Uterus (tissue), 4 donors: ENCODE results near the gene ALDH4A1. TPM values are rescaled to one million over a fixed set of nuclear protein-coding genes. Genes with fewer than 3 reads are reported as not detected.

Experiments used
- DNase-seq, 2 donors: peaks; one replicate each; pipeline ENCODE4 v3.0.0-alpha.2; 2019 to 2020
- H3K27ac ChIP-seq, 2 donors: fragments of 200-600 bp; sonication (generic); 1 replicate in 1 of 2; 2 replicates in 1 of 2; pipeline ENCODE4 v1.5.1; 2016 to 2018
- H3K27me3 ChIP-seq, 2 donors: fragments of 200-600 bp; sonication (generic); one replicate each; pipeline ENCODE4 v1.5.1; 2018 to 2019; ENCODE audit warnings: control low read depth in 1 of 2
- H3K36me3 ChIP-seq, 2 donors: fragments of 200-600 bp; sonication (generic); one replicate each; pipeline ENCODE4 v1.5.1; 2019; ENCODE audit warnings: control low read depth in 1 of 2
- H3K4me1 ChIP-seq, 2 donors: fragments of 200-600 bp; sonication (generic); one replicate each; pipeline ENCODE4 v1.5.1; 2018 to 2019; ENCODE audit warnings: control low read depth in 1 of 2
- H3K4me3 ChIP-seq, 2 donors: fragments of 200-600 bp; sonication (generic); 1 replicate in 1 of 2; 2 replicates in 1 of 2; pipeline ENCODE4 v1.5.1; 2018 to 2019; ENCODE audit warnings: mild to moderate bottlenecking in 1 of 2
- H3K9me3 ChIP-seq, 2 donors: fragments of 200-600 bp; sonication (generic); one replicate each; pipeline ENCODE4 v1.5.1; 2019; ENCODE audit warnings: control low read depth in 1 of 2
- CTCF ChIP-seq, 4 experiments: fragments of 200-600 bp in 2 of 4; fragments of 450-650 bp in 2 of 4; sonication (generic) in 2 of 4; IDR thresholded peaks; one replicate each; pipeline ENCODE4 v1.5.1; 2016 to 2019; ENCODE audit warnings: antibody characterized with exemption in 4 of 4, mild to moderate bottlenecking in 2 of 4, moderate library complexity in 1 of 4
- POLR2A ChIP-seq, 2 donors: fragments of 450-650 bp; IDR thresholded peaks; one replicate each; pipeline ENCODE4 v1.6.1; 2016; ENCODE audit warnings: antibody characterized with exemption in 2 of 2, mild to moderate bottlenecking in 1 of 2, moderate library complexity in 1 of 2
- intact Hi-C: fragments of 100-400 bp; cut with DNase I; formaldehyde crosslinking; loops from one replicate; pipeline ENCODE4 v1.15.1; 2023; ENCODE audit warnings: low total_unique reads
- total RNA-seq, 4 donors: library from RNA; depleted of rRNA in 3 of 4; stranded (reverse); fragments of >200 nt in 3 of 4; gene quantifications; one replicate each; pipeline versions ENCODE4 v1.1.0 to v1.2.4, GENCODE V29; 2014 to 2023
- donor health status: DM: yes; HTN: yes; CAD: no.

Gene ALDH4A1
- total RNA-seq, 4 donors from 2014 or later: 2.6 to 18.5 (median 10.3) TPM

- H3K4me3 ChIP-seq: no peak overlapping the region
- peak; percentile 64 to 70 for DNase-seq
- no peaks in the 10 kb centered on the region for H3K36me3 ChIP-seq
- no peaks in the 10 kb centered on the region for H3K27me3 ChIP-seq
- H3K27ac ChIP-seq: peak overlapping the region; percentile 78 to 80
- H3K9me3 ChIP-seq: no peaks in the 10 kb centered on the region
- TF ChIP-seq CTCF (IDR thresholded peaks at IDR 0.05) (peak; percentile 84 to 87 (median 84)), POLR2A (IDR thresholded peaks at IDR 0.05) (no peak)
- no peaks in the 10 kb centered on the region for H3K4me1 ChIP-seq
- intact Hi-C loops: no loop called here
These were observed 4.9 kb upstream of the ALDH4A1 start for GRCh38 chr1:18907021-18907916.

DNA sequence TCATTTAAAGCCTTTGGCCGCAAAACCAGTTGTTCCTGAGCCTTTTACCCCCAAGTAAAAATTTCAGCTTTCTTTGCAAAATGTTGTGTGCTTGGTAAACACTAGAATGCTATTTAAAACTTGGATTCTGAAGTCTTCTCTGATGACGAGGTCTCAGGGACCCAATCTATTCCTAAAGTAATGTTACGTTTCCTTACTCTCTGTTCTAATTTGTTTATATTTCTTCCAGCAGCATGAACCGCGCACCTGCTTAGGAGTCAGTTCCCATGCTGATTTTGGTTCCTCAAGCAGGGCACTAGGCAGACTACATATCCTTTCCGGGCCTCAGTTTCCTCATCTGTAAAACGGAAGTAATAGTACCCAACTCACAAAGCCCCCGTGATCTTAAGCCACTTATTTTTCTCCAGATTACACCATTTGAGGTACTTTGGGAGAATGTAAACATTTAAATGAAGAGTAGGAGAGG is 969 bp upstream of the ALDH4A1 start:
- peak overlapping the region; percentile 90 to 93 for H3K27ac ChIP-seq
- DNase-seq: no peak
- H3K36me3 ChIP-seq: no peaks in the 10 kb centered on the region
- no peaks in the 10 kb centered on the region for H3K9me3 ChIP-seq
- peak overlapping the region; percentile 56 to 73 for H3K4me3 ChIP-seq
- H3K27me3 ChIP-seq: no peaks in the 10 kb centered on the region
- intact Hi-C loops: no loop called here
- TF ChIP-seq CTCF (IDR thresholded peaks at IDR 0.05): no peak
- no peaks in the 10 kb centered on the region for H3K4me1 ChIP-seq

DNA sequence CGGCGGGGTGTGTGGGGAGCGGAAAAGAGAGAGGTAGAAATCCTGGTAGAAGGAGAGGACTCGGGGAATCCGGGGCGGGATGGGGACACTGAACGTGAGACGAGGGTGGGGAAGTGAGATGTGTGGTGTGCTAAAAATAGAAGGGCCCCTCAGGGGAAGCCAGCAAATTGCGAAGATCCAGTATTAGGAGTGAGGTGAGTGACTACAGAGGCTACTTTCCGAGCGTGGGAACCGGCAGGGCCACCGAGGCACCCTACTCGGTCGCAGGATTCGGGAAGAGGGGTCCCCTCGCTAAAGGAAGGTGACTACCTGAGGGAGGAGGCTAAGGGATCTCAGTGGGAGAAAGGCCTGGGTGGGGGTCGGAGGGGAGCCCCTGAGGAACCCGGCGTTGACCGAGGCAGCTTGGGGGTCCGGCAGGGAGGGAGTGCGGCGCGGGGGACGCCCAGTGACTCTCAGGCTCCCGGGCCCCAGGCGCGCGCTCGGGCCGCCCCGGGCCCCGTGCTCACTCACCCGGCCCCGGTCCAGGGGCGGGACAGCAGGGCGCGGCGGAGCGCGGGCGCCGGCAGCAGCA is 318 bp downstream of the ALDH4A1 start:
- no peaks in the 10 kb centered on the region for H3K4me1 ChIP-seq
- no peaks in the 10 kb centered on the region for H3K9me3 ChIP-seq
- no peaks in the 10 kb centered on the region for H3K27me3 ChIP-seq
- no peaks in the 10 kb centered on the region for H3K36me3 ChIP-seq
- intact Hi-C loops: no loop called here
- H3K4me3 ChIP-seq: peak overlapping the region; percentile 56 to 73
- peak; percentile 15 to 44 for TF ChIP-seq POLR2A (IDR thresholded peaks at IDR 0.05)
- TF ChIP-seq CTCF (IDR thresholded peaks at IDR 0.05): no peak
- DNase-seq: peak in 1 of 2 donors; percentile 34
- H3K27ac ChIP-seq: peak overlapping the region; percentile 90 to 93

DNA sequence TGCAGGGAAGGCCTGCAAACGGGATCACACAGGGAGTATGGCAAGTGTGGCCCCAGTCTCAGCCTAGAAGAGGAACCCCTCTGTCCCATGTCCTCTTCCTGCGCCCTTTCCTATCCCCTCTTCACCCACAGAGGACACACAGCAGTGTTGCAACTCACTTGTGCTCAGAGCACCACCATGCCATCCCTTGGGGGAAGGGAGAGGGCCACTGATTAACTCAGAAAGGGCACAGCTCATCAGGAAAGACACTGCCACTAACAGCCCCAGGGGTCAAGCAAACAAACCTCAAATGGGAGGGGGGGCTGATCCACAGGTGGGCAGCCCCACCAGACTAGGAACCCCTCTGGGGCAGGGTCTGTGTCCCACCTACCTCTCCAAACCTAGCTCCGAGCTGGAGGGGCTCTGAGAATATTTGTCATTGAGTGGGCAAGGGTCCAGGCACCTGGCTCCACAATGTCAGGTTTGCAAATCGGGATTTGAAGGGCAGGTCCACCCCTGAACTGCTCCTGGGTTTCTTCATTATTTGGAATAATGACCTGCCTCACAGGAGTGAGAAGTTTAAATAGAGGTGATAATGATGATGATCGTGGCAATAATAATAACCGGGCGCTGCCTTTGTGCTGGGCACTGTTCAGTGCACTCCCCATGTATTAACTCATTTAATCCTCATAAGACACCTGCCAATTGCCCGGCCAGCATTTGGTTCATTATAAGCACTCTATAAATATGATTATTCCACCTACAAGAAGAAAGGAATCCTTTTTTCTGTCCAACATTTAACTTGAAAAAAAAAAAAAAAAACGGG is 1.0 kb downstream of the ALDH4A1 start:
- peak overlapping the region in 1 of 2 donors; percentile 90 for H3K27ac ChIP-seq
- intact Hi-C loops: no loop called here
- TF ChIP-seq CTCF (IDR thresholded peaks at IDR 0.05) (no peak), POLR2A (IDR thresholded peaks at IDR 0.05) (no peak)
- H3K27me3 ChIP-seq: no peaks in the 10 kb centered on the region
- no peaks in the 10 kb centered on the region for H3K4me1 ChIP-seq
- DNase-seq: no peak
- H3K36me3 ChIP-seq: no peaks in the 10 kb centered on the region
- no peaks in the 10 kb centered on the region for H3K9me3 ChIP-seq
- H3K4me3 ChIP-seq: peak overlapping the region; percentile 56 to 73
